HG03060 (cell line): ENCODE results near the gene MT1G.

Experiments used
- ATAC-seq: cut with Tn5 transposase; IDR thresholded peaks from one replicate; pipeline ENCODE4 v1.9.1; 2021; ENCODE audit warnings: low read depth, moderate number of reproducible peaks; ENCODE audit not compliant: unreplicated experiment

The MT1G gene

DNA sequence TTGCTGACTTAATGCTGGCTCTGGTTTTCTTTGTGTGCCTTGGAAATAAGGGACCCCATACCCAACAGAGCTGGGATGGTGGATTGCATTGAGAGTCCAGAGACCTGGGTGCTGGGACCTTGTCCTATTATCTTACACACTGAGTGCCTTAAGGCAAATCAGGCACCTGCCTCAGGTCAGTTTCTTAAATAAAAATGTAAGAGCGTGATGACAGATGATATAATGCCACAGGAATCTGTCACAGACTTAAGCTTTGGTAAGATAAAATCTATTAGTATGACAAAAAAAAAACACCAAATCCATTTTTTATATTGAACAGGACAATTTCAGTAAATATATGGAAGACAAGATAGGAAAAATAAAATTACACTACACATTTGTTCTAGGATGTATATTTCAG lies 27.8 kb downstream of the MT1G start:
- ATAC-seq = no peak

DNA sequence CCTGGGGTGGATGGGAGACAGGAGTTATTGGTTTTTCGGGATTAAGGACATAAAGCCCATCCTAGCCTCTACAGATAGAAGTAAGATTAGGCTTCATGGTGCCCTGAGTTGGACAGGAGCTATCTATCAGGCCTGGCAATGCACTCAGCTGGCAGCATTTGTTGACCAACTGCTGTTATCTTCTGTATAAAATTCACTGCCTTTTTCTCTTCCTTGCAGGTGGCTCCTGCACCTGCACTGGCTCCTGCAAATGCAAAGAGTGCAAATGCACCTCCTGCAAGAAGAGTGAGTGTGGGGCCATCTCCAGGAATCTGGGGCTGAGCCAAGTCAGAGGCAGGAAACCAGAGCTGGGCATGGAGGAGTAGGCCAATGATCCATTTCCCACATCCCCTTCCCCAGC lies 28.8 kb downstream of the MT1G start:
- ATAC-seq = no peak

DNA sequence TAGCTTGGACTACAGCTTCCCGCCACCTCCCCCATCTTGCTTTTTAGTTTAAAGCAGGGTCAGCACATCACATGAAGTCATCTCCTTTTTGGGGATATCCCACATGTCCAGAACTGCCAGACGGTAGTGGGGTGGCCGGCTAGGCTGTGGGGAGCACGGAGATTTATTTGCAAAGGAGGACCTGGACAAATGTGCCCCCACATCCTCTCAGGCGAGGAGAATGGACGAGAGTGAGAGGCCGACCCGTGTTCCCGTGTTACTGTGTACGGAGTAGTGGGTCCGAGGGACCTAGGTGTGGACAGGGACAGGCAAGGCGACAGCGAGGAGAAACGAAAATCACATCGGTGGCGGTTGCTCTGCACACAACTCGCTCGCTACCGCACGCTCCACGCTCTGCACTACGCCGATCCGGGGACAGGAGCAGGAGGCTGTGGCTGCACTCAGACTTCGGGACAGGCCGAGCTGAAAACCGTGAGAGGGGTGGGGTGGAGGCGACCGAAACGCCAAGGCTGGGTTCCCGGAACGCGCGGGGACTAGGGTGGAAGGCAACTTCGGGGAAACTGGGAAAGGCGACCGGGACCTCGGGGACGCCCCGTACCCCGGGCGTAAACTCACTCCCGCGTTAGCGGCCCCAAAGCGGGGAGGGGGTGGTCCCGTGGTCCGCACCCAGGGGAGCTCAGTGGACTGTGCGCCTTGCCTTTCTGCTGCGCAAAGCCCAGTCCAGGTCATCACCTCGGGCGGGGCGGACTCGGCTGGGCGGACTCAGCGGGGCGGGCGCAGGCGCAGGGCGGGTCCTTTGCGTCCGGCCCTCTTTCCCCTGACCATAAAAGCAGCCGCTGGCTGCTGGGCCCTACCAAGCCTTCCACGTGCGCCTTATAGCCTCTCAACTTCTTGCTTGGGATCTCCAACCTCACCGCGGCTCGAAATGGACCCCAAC lies 29.8 kb downstream of the MT1G start, which contains the start of gene MT1A:
Gene MT1A (plus strand): TSS at position 853 of the 937 bp plus-strand sequence. CDS start 73 bp downstream, at position 926.
- ATAC-seq = no peak

DNA sequence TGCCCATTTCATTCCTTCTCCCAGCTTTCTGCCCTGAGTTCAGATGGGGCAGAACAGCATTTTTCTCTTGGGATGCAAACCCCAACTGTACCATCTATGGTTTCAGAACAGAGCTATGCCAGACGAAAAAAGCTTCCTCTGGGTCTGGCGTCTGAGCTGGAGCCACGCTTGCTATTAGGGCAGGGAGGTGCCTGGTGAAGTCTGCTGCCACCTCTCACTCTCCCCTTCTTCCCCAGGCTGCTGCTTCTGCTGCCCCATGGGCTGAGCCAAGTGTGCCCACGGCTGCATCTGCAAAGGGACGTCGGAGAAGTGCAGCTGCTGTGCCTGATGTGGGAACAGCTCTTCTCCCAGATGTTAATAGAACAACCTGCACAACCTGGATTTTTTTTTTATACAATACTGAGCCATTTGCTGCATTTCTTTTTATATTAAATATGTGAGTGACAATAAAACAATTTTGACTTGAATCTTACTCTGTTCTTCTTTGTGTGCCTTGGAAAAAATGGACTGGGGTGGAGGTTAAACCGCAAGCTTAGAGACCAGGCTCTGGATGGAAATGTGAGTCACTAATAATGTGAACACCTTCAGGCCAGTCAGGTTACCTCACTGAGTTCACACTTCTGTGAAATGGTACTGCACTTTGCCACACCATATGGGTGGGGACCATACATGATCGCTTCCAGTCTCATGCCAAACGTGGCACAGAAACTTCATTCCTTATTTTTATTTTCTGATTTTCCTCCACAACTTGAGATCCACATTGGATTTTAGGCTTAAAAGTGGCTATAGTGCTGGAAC lies 31.1 kb downstream of the MT1G start:
- no peak for ATAC-seq

DNA sequence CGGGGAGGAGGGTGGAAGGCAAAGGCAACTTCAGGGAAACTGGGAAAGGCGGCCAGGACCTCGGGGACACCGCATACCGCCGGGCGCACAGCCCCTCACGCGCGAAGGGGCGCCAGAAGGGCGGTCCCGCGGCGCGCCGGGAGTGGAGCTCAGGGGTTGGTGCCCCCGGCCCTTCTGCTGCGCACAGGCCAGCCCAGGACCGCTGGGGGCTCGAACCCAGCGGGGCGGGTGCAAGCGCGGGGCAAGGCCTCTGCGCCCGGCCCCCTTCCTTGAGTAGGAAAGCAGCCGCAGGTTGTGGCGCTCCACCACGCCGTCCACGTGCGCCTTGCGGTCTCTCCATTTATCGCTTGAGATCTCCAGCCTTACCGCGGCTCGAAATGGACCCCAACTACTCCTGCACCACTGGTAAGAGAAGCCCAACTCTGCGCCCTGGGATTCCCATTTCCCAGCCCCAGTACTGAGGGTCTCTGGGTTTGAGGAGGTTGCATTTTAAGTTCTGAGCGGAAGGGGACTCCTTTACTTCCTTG lies 32.4 kb downstream of the MT1G start:
- no peak for ATAC-seq

DNA sequence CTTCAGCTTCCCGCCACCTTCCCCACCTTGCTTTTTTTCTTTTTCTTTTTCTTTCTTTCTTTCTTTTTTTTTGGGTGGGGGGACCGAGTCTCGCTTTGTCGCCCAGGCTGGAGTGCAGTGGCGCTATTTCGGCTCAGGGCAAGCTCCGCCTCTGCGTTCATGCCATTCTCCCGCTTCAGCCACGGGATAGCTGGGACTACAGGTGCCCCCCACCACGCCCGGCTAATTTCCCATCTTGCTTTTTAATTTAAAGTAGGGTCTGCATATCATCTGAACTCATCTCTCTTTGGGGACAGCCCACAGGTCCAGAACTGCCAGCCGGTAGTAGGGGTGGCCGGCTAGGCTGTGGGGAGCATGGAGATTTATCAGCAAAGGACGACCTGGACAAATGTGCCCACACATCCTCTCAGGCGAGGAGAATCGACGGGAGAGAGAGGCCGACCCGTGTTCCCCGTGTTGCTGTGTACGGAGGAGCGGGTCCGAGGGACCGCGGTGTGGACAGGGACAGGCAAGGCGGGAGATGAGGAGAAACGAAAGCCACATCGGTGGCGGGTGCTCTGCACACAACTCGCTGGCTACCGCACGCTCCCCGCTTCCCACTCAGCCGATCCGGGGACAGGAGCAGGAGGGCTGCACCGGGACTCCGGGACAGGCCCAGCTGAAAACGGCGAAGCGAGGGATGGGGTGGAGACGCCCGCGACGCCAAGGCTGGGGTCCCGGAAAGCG lies 33.0 kb downstream of the MT1G start:
- ATAC-seq = no peak

DNA sequence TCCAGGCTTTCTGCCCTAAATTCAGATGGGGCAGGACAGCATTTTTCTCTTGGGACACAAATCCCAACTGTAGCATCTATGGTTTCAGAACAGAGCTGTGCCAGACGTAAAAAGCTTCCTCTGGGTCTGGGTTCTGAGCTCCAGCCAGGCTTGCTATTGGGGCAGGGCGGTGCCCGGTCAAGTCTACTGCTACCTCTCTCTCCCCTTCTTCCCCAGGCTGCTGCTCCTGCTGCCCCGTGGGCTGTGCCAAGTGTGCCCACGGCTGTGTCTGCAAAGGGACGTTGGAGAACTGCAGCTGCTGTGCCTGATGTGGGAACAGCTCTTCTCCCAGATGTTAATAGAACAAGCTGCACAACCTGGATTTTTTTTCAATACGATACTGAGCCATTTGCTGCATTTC lies 34.3 kb downstream of the MT1G start:
- ATAC-seq = no peak

DNA sequence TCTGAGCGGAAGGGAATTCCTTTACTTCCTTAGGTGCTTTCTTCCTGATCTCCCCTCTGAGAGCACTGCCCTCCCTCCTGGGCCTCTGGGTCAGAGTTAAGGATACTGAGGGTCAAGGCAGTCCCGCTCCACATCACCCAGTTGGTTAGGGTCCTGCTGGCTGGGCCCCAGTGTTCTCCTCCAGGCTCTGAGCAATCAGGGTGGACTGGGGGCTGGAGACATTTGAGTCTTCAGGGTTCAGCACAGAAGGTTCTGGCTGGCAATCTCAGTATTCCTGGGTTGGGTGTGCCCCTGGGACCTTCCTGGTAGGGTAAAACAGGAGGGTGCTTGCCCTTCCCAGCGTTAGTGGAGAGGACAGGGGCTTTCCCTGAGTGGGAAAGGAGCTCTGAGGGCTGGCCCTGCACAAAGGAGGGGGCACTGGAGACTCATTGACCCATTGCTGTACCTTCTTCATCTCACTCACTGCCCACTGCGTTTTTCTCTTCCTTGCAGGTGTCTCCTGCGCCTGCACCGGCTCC lies 35.0 kb downstream of the MT1G start:
- no peak for ATAC-seq

DNA sequence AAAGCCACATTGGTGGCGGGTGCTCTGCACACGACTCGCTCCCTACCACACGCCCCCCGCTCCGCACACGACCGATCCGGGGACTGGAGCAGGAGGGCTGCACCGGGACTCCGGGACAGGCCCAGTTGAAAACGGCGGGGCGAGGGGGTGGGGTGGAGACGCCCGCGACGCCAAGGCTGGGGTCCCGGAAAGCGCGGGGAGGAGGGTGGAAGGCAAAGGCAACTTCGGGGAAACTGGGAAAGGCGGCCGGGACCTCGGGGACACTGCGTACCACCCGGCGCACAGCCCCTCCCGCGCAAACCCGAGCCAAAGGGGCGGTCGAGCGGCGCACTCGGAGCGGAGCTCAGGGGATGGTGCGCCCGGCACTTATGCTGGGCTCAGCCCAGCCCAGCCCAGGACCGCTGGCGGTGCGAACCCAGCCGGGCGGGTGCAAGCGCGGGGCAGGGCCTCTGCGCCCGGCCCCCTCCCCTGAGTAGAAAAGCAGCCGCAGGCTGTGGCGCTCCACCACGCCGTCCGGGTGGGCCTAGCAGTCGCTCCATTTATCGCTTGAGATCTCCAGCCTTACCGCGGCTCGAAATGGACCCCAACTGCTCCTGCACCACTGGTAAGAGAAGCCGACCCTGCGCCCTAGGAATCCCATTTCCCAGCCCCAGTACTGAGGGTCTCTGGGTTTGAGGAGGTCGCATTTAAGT lies 35.6 kb downstream of the MT1G start, which contains the start of gene MT1M:
Gene MT1M (plus strand): TSS at position 504 of the 692 bp plus-strand sequence. CDS start 73 bp downstream, at position 577.
- ATAC-seq = no peak

DNA sequence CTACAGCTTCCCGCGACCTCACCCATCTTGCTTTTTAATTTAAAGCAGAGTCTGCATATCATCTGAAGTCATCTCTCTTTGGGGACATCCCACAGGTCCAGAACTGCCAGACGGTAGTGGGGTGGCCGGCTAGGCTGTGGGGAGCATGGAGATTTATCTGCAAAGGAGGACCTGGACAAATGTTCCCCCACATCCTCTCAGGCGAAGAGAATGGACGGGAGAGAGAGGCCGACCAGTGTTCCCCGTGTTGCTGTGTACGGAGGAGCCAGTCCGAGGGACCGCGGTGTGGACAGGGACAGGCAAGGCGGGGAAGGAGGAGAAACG lies 36.1 kb downstream of the MT1G start:
- no peak for ATAC-seq

DNA sequence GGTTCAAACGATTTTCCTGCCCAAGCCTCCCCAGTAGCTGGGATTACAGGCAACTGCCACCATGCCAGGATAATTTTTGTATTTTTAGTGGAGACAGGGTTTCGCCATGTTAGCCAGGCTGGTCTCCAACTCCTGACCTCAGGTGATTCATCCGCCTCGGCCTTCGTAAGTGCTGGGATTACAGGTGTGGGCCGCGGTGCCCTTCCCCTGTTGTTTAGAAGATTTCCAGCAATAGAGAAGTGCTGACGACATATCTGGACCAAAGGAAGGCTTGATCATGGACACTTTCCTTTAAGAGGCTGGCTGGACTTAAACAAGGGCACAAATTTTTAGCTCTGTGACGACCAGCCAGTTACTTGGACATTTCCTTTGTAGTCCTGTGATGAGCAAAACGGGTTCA lies 36.7 kb downstream of the MT1G start:
- ATAC-seq = no peak

DNA sequence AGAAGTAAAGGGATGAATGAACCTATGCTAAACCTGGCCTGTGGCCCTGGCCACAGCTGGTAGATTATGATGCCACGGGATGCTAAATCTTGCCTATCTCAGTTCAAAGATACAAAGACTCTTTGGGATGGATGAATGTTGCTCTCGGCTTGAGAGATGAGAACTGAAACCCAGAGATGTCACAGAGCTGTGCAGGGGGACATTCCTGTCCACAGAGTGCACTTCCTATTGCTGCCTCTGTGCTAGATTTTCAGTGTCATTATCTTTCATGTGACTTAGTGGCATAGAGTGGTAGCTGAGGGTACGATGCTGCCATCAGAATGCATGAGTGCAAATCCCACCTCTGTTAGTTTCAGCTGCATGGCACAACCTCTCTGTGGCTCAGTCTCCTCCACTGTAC lies 37.7 kb downstream of the MT1G start:
- peak; percentile 82 for ATAC-seq

DNA sequence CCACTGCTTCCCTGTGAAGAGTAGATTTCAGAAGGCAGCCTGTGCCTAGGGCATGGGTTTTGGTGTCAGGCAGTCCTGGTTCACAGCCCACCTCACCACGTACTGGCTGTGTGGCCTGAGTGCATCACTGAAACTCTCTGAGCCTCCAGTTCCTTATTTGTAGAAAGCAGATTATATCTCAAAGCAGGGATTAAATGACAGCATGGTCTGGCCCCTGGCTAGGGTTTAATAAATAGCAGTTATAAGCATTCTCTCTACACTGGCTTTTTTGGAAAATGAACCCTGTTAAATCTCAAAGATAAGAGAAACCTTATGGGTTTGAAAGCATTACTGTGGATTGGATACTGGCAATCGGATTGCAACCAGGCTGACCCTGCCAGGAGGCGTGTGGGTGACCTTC lies 38.3 kb downstream of the MT1G start:
- no peak for ATAC-seq

DNA sequence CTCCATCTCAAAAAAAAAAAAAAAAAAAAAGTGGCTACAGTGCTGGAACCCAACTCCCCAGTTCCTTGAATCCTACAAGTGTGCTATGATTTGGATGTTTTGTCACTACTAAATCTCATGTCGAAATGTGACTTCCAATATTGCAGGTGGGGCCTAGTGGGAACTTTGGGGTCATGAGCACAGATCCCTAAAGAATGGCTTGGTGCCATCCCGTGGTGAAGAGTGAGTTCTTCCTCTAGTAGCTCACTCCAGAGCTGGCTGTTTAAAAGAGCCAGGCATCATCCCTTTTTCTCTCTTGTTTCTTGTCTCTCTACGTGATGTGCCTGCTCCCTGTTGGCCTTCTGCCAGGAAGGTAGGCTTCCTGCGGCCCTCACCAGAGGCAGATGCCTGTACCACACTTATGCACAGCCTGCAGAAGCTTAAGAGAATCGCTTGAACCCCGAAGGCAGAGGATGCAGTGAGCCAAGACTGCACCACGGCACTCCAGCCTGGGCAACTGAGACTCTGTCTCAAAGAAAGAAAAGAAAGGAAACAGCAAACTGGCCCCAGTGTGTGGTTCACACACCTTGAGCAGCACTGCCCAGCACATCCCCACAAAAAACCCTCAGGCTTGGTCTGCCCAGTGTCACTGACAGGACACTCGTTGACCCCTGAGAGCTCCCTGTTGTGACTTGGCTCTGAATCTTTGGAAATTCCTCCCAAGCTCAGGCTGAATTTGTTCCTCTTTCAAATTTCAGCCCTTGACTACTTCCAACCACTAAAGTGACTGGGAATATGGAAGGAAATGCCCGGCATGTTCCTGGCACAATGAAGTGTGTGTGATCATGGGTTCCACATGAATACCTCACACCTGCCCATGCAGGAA lies 39.1 kb downstream of the MT1G start:
- no peak for ATAC-seq

DNA sequence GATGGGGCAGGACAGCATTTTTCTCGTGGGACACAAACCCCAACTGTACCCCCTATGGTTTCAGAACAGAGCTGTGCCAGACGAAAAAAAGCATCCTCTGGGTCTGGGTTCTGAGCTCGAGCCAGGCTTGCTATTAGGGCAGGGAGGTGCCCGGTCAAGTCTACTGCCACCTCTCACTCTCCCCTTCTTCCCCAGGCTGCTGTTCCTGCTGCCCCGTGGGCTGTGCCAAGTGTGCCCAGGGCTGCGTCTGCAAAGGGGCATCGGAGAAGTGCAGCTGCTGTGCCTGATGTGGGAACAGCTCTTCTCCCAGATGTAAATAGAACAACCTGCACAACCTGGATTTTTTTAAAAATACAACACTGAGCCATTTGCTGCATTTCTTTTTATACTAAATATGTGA lies 41.2 kb downstream of the MT1G start:
- no peak for ATAC-seq

DNA sequence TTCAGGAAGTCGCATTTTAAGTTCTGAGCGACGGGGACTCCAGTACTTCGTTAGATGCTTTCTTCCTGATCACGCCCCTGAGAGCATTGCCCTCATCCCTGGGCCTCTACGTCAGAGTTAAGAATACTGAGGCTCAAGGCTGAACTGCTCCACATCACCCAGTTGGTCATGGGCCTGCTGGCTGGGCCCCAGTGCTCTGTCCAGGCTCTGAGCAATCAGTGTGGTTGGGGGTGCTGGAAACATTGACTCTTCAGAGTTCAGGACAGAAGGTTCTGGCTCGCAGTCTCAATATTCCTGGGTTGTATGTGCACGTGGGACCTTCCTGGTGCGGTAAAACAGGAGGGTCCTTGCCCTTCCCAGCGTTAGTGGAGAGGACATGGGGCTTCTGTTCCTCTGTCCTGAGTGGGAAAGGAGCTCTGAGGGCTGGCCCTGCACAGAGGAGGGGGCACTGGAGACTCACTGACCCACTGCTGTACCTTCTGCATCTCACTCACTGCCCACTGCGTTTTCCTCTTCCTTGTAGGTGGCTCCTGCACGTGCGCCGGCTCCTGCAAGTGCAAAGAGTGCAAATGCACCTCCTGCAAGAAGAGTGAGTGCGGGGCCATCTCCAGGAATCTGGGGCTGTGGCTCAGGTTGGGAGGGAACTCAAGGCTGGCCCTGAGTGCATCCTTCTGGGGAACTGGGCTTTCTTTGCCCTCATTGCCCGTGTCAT lies 41.8 kb downstream of the MT1G start:
- ATAC-seq = no peak

DNA sequence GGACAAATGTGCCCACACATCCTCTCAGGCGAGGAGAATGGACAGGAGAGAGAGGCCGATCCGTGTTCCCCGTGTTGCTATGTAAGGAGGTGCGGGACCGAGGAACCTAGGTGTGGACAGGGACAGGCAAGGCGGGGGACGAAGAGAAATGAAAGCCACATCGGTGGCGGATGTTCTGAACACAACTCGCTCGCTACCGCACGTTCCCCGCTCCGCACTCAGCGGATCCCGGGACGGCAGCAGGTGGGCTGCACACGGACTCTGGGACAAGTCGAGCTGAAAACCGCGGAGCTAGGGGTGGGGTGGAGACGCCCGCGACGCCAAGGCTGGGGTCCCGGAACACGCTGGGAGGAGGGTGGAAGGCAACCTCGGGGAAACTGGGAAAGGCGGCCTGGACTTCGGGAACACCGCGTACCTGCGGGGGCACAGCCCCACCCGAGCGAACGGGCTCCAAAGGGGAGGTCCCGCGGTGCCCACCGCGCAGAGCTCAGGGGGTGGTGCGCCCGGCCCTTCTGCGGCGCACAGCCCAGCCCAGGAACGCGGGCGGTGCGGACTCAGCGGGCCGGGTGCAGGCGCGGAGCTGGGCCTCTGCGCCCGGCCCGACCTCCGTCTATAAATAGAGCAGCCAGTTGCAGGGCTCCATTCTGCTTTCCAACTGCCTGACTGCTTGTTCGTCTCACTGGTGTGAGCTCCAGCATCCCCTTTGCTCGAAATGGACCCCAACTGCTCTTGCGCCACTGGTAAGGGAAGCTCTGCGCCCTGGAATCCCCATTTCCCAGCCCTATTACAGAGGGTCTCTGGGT lies 42.5 kb downstream of the MT1G start, which contains the start of gene MT1E:
Gene MT1E (plus strand): TSS at position 642 of the 803 bp plus-strand sequence. CDS start 71 bp downstream, at position 713.
- ATAC-seq = no peak
